Endometrial microvascular endothelial cells (primary cell): ENCODE data around the gene AHCYL2. TPM values are rescaled to one million over a fixed set of nuclear protein-coding genes. Genes with fewer than 3 reads are reported as not detected.
"Not testable (repeated sequence)": the region's sequence is repeated elsewhere in the genome, so short reads cannot be mapped to it uniquely, and the experiment has no call there.

ENCODE experiments used
- in situ Hi-C: cut with HindIII; loops from 2 replicates; pipeline ENCODE4 v1.10.0; 2017; ENCODE audit warnings: low sequenced_read_pairs, low pct_unique_long_range_greater_than_20kb; ENCODE audit errors: inconsistent ontology term
- total RNA-seq: library from RNA; depleted of rRNA; stranded (reverse); fragments of >200 nt; gene quantifications from one replicate; pipeline ENCODE4 v1.2.3, GENCODE V29; 2015; ENCODE audit errors: inconsistent ontology term

The AHCYL2 gene
- total RNA-seq, 1 donor from 2014 or later, result 6.3 TPM

GRCh38 chr7:129454249-129454551, 229.4 kb downstream of the AHCYL2 start:
- in situ Hi-C loops, result no loop called here

- in situ Hi-C loops, result no loop called here
Observed at GRCh38 chr7:129456421-129456820, 231.6 kb downstream of the AHCYL2 start.

GRCh38 chr7:129457101-129457500, 232.3 kb downstream of the AHCYL2 start:
- in situ Hi-C loops, result no loop called here

GRCh38 chr7:129458171-129458570, 233.3 kb downstream of the AHCYL2 start:
- in situ Hi-C loops, result no loop called here

- in situ Hi-C loops, result no loop called here
Observed at GRCh38 chr7:129461809-129462208, 237.0 kb downstream of the AHCYL2 start.

GRCh38 chr7:129462420-129462819, 237.6 kb downstream of the AHCYL2 start:
- in situ Hi-C loops, result no loop called here

GRCh38 chr7:129464194-129464593, 239.4 kb downstream of the AHCYL2 start:
- in situ Hi-C loops, result no loop called here

GRCh38 chr7:129465080-129465479, 240.2 kb downstream of the AHCYL2 start:
- in situ Hi-C loops, result no loop called here

GRCh38 chr7:129466796-129467195, 242.0 kb downstream of the AHCYL2 start:
- in situ Hi-C loops, result no loop called here

GRCh38 chr7:129468087-129468486, 243.3 kb downstream of the AHCYL2 start:
- in situ Hi-C loops, result no loop called here

- in situ Hi-C loops, result no loop called here
Observed at GRCh38 chr7:129468547-129468946, 243.7 kb downstream of the AHCYL2 start.

- in situ Hi-C loops, result no loop called here
Observed at GRCh38 chr7:129469930-129470329, 245.1 kb downstream of the AHCYL2 start.

- in situ Hi-C loops, result no loop called here
Observed at GRCh38 chr7:129470411-129470810, 245.6 kb downstream of the AHCYL2 start.

GRCh38 chr7:129471402-129471827, 246.6 kb downstream of the AHCYL2 start:
- in situ Hi-C loops, result no loop called here

- in situ Hi-C loops, result not testable (repeated sequence)
Observed at GRCh38 chr7:129475931-129476330, 251.1 kb downstream of the AHCYL2 start.

- in situ Hi-C loops, result not testable (repeated sequence)
Observed at GRCh38 chr7:129476398-129476797, 251.6 kb downstream of the AHCYL2 start.

Other genes with a start within 250 kb of the AHCYL2 start
- 77.7 TPM for gene TNPO3, start 169.9 kb upstream of the AHCYL2 start, total RNA-seq
- gene TSPAN33, start 80.3 kb upstream of the AHCYL2 start, total RNA-seq, result 3.6 TPM
- gene SMO, start 36.4 kb upstream of the AHCYL2 start, total RNA-seq, result 0.84 TPM
- 17.5 TPM for gene STRIP2, start 209.4 kb downstream of the AHCYL2 start, total RNA-seq